K562 (cell line): Measurements from ENCODE around the gene SLC22A23. TPM values are rescaled to one million over a fixed set of nuclear protein-coding genes. Genes with fewer than 3 reads are reported as not detected.

ENCODE experiments used
- ATAC-seq: fragments of 200-7000 bp; cut with Tn5 transposase; 3 replicates; pipeline ENCODE4 v1.9.1; 2020; ENCODE audit warnings: moderate library complexity
- BruUV-seq: library from RNA; stranded (reverse); fragments of 400-500 nt; replicated peaks from 2 replicates; lab custom pipeline; 2021; lab: Mats Ljungman, UMichigan
- CTCF ChIA-PET: fragments of 300-600 bp; formaldehyde crosslinking; extraction: SDS; loops from one replicate; lab custom pipeline; 2021; ENCODE audit warnings: low intra/inter-chr PET ratio; lab: Yijun Ruan, JAX
- POLR2A ChIA-PET: fragments of 300-600, 350-650 bp; sonication (Branson Sonifier 250); formaldehyde crosslinking; extraction: SDS; loops from one replicate; lab custom pipeline; 2021; ENCODE audit warnings: antibody characterized with exemption, inconsistent platforms; lab: Yijun Ruan, JAX
- DNase-seq, 4 experiments: peaks; one replicate each; pipeline versions ENCODE4 v3.0.0 to v3.0.0-alpha.2; 2011 to 2018; ENCODE audit warnings: low spot score in 3 of 4, mixed read lengths in 3 of 4; ENCODE audit errors: extremely low read depth in 1 of 4
- FAIRE-seq: peaks from 2 replicates; lab custom pipeline; 2011; peaks lifted over from hg19 to GRCh38; lab: Jason Lieb, UNC
- H2AFZ ChIP-seq: 2 replicates; pipeline ENCODE4 v1.6.0; 2011; ENCODE audit warnings: low read depth, low read length, control low read depth, inconsistent platforms
- H3K27ac ChIP-seq: fragments of 200-600 bp; 3 replicates; pipeline ENCODE4 v1.8.0; 2011; ENCODE audit warnings: low read depth, mild to moderate bottlenecking, control low read depth, inconsistent platforms, low read length, moderate library complexity, mixed read lengths; ENCODE audit errors: extremely low read depth
- H3K27me3 ChIP-seq, 2 experiments: fragments of 300-600 bp in 1 of 2; 2 replicates in 1 of 2; 3 replicates in 1 of 2; pipeline versions ENCODE4 v1.6.0 to v1.8.0; 2011; ENCODE audit warnings: inconsistent platforms in 2 of 2, low read length in 2 of 2, mild to moderate bottlenecking in 1 of 2, mixed read lengths in 1 of 2, moderate library complexity in 1 of 2; ENCODE audit not compliant: control insufficient read depth in 2 of 2, insufficient read depth in 2 of 2
- H3K36me3 ChIP-seq: fragments of 300-600 bp; 3 replicates; pipeline ENCODE4 v1.8.0; 2011; ENCODE audit warnings: mild to moderate bottlenecking, low read length, inconsistent platforms; ENCODE audit not compliant: control insufficient read depth, insufficient read depth
- H3K4me1 ChIP-seq, 2 experiments: fragments of 200-600 bp in 1 of 2; replicated peaks in 1 of 2; 2 replicates in 1 of 2; 3 replicates in 1 of 2; pipeline versions ENCODE4 v1.5.1 to v1.8.0; 2011; ENCODE audit warnings: inconsistent platforms in 2 of 2, low read length in 2 of 2, mild to moderate bottlenecking in 1 of 2, mixed read lengths in 1 of 2, moderate library complexity in 1 of 2; ENCODE audit not compliant: control insufficient read depth in 2 of 2, insufficient read depth in 2 of 2
- H3K4me2 ChIP-seq: 2 replicates; pipeline ENCODE4 v1.6.1; 2011; ENCODE audit warnings: low read length, control low read depth, inconsistent platforms, mixed read lengths; ENCODE audit not compliant: insufficient read depth
- H3K4me3 ChIP-seq: fragments of 200-600 bp; sonication (generic), shearing (Covaris generic); 2 replicates; pipeline ENCODE4 v1.5.1; 2016; ENCODE audit warnings: control low read depth, inconsistent platforms
- H3K79me2 ChIP-seq: fragments of 200-600 bp; 3 replicates; pipeline ENCODE4 v1.8.0; 2011; ENCODE audit warnings: low read length, inconsistent platforms; ENCODE audit not compliant: control insufficient read depth, insufficient read depth
- H3K9ac ChIP-seq, 2 experiments: 2 replicates each; pipeline versions ENCODE4 v1.6.0 to v1.6.1; 2011; ENCODE audit warnings: low read depth in 2 of 2, low read length in 2 of 2, control low read depth in 1 of 2, inconsistent platforms in 1 of 2, mild to moderate bottlenecking in 1 of 2, mixed read lengths in 1 of 2; ENCODE audit not compliant: insufficient read depth in 1 of 2
- H3K9me1 ChIP-seq: one replicate; pipeline ENCODE4 v1.6.0; 2011; ENCODE audit warnings: inconsistent platforms, mild to moderate bottlenecking, low read length, moderate library complexity; ENCODE audit not compliant: control insufficient read depth, insufficient read depth
- H3K9me3 ChIP-seq: replicated peaks from 2 replicates; pipeline ENCODE4 v1.5.1; 2011; ENCODE audit warnings: low read depth, low read length, inconsistent platforms; ENCODE audit not compliant: control insufficient read depth, insufficient read depth
- H4K20me1 ChIP-seq: replicated peaks from 2 replicates; pipeline ENCODE4 v1.6.1; 2011; ENCODE audit warnings: low read length, inconsistent platforms, mixed read lengths; ENCODE audit not compliant: control insufficient read depth, insufficient read depth
- C11orf30 ChIP-seq: fragments of 450-650 bp; IDR thresholded peaks from 2 replicates; pipeline ENCODE4 v1.6.1; 2016; ENCODE audit warnings: low read depth, mild to moderate bottlenecking
- CAMTA2 ChIP-seq: fragments of 250-450 bp; sonication (Bioruptor Pico); conservative IDR thresholded peaks from 2 replicates; pipeline ENCODE4 v1.5.1; 2022
- CHD2 ChIP-seq: IDR thresholded peaks from 2 replicates; pipeline ENCODE4 v1.6.1; 2011; ENCODE audit warnings: low read depth, low read length
- CREM ChIP-seq: IDR thresholded peaks from 2 replicates; pipeline ENCODE4 v1.6.1; 2014; ENCODE audit warnings: antibody characterized with exemption, low read depth
- ETV6 ChIP-seq, 3 experiments: fragments of 150-350 bp in 1 of 3; sonication (generic) in 1 of 3; formaldehyde crosslinking in 1 of 3; IDR thresholded peaks; 2 replicates each; pipeline versions ENCODE4 v1.6.1 to v1.8.0; 2014 to 2022; ENCODE audit warnings: borderline replicate concordance in 2 of 3, low read depth in 2 of 3, antibody characterized with exemption in 1 of 3, low read length in 1 of 3, mild to moderate bottlenecking in 1 of 3, missing genetic modification reagents in 1 of 3
- IRF9 ChIP-seq: fragments of 450-650 bp; IDR thresholded peaks from 2 replicates; pipeline ENCODE4 v1.6.1; 2016; ENCODE audit warnings: missing biosample characterization, missing genetic modification characterization
- NRF1 ChIP-seq, 2 experiments: fragments of 450-650 bp; IDR thresholded peaks in 1 of 2; conservative IDR thresholded peaks in 1 of 2; 2 replicates each; pipeline ENCODE4 v1.6.1; 2014; ENCODE audit warnings: mild to moderate bottlenecking in 2 of 2
- OTX1 ChIP-seq: fragments of 450-650 bp; formaldehyde crosslinking; IDR thresholded peaks from 2 replicates; pipeline ENCODE4 v1.4.0; 2022; ENCODE audit warnings: mild to moderate bottlenecking
- TAF9B ChIP-seq: fragments of 450-650 bp; IDR thresholded peaks from 2 replicates; pipeline ENCODE4 v1.6.1; 2018; ENCODE audit warnings: mild to moderate bottlenecking; ENCODE audit not compliant: partially characterized antibody
- TCF3 ChIP-seq: sonication (generic); formaldehyde crosslinking; IDR thresholded peaks from 2 replicates; pipeline ENCODE4 v1.4.0; 2020; ENCODE audit warnings: mild to moderate bottlenecking, missing genetic modification reagents
- ZNF316 ChIP-seq: fragments of 450-650 bp; IDR thresholded peaks from 2 replicates; pipeline ENCODE4 v1.6.1; 2016
- ZNF778 ChIP-seq: fragments of 450-650 bp; formaldehyde crosslinking; IDR thresholded peaks from 2 replicates; pipeline ENCODE4 v1.4.0; 2020; ENCODE audit warnings: mild to moderate bottlenecking, moderate library complexity
- whole genome bisulfite sequencing: fragments of 100-300 bp; shearing (Covaris generic); methylation state at CpG from one replicate; pipeline ENCODE4 v1.1.6; 2016; ENCODE audit warnings: low coverage, mixed read lengths; ENCODE audit not compliant: insufficient coverage; ENCODE audit errors: missing lambda C conversion rate; 5-methylcytosine and 5-hydroxymethylcytosine counted together
- in situ Hi-C: fragments of 300-500 bp; cut with MboI; formaldehyde crosslinking; loops from 4 replicates; pipeline ENCODE4 v1.15.0; 2018; ENCODE audit warnings: inconsistent platforms, mixed read lengths
- intact Hi-C: fragments of 100-400 bp; cut with micrococcal nuclease; formaldehyde crosslinking; loops from 2 replicates; pipeline ENCODE4 v1.14.2; 2022
- polyA plus RNA-seq, 8 experiments: library from polyadenylated mRNA; depleted of rRNA in 4 of 8; stranded (reverse) in 5 of 8; unstranded in 3 of 8; fragments of >200 nt; fragmentation: Nextera tagmentation in 2 of 8; fragmentation: Illumina TruSeq in 1 of 8; extraction: Ambion mirVana in 2 of 8; extraction: Trizol in 1 of 8; gene quantifications; 2 replicates each; pipeline versions ENCODE4 v1.2.1 to v1.2.3, GENCODE V29; 2011 to 2014; ENCODE audit warnings: inconsistent platforms in 1 of 8, missing spikeins in 1 of 8
- total RNA-seq, 7 experiments: library from RNA; depleted of rRNA in 6 of 7; stranded (reverse); fragments of >200 nt in 6 of 7; fragmentation: Illumina TruSeq in 2 of 7; extraction: Trizol in 2 of 7; gene quantifications; 2 replicates each; pipeline versions ENCODE4 v1.2.1 to v1.2.3, GENCODE V29; 2011 to 2021; ENCODE audit warnings: low replicate concordance in 1 of 7

SLC22A23 gene
- total and polyA plus RNA-seq, 9 of the 15 experiments (the other 6 are each of a cell fraction or from before 2014, with no cell fraction given) = 0.30 to 8.7 (median 2.5) TPM

- Histone ChIP-seq H3K79me2 (no peaks in the 10 kb centered on the region), H3K27ac (no peak overlapping the region), H3K9ac (no peak overlapping the region), H3K4me3 (no peak overlapping the region), H3K4me2 (no peak overlapping the region), H3K9me3 (no peaks in the 10 kb centered on the region), H3K4me1 (no peaks in the 10 kb centered on the region), H3K9me1 (no peaks in the 10 kb centered on the region), H3K27me3 (peaks cover 62 to 91% of the 10 kb centered on the region in 2 experiments), H4K20me1 (no peaks in the 10 kb centered on the region), H2AFZ (no peak overlapping the region), H3K36me3 (no peaks in the 10 kb centered on the region)
- DNase-seq (no peak), FAIRE-seq (no peak), ATAC-seq (no peak)
- 2% methylated on average over 7 of the region's 7 CpGs for WGBS
- BruUV-seq = no TSS peak
- in situ Hi-C loops = no loop called here
- ChIA-PET POLR2A (interaction anchor here (0.6 kb wide), 1 partner anchor 9 kb away, joined by 3 read pairs; no protein-coding TSS in a partner anchor), CTCF (no interaction called here)
- TF ChIP-seq C11orf30 = peak; percentile 12; the same call in 1 of the 2 replicates
- no peak for TF ChIP-seq CHD2
- TF ChIP-seq ZNF778 (CRISPR knock-in tag) = no peak
- 0 out of 2 replicates have a peak, but pooled peaks have one; percentile 39 for TF ChIP-seq ZNF316
- intact Hi-C loops = no loop called here
Observed at GRCh38 chr6:3489027-3489757, 32.3 kb upstream of the SLC22A23 start.

DNA sequence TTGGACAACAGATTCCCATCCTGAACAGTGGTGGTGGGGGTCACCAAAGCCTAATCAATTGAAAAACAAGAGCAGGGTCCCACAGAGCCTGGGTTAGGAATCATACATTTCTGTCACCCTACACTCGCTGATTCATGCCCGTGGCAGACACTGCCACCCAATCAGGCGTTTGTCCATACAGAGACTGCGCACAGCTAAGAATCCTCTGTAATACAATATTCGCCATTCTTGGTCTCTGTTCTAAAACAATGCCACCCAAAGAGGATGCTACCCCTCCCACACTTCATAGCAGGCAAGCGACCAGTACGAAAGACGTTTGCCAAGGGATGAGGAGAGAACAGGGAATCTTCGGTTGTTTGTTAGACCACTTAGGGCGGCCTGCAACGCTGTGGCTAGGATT lies 28.1 kb upstream of the SLC22A23 start:
- Histone ChIP-seq H3K4me2 (no peak overlapping the region), H3K9me3 (peaks cover 3% of the 10 kb centered on the region; the same call in 1 of the 2 replicates), H3K4me3 (no peak overlapping the region)
- CTCF ChIA-PET = interaction anchor here (0.6 kb wide), 1 partner anchor 761 kb away, joined by 7 read pairs; no protein-coding TSS in a partner anchor
- no peak for ATAC-seq
- 3% methylated on average over 11 of the region's 11 CpGs for WGBS
- TF ChIP-seq TCF3 (CRISPR knock-in tag) (no peak), CAMTA2 (CRISPR knock-in tag) (no peak), NRF1 (conservative IDR thresholded peaks at IDR 0.05 in 1 of 2, IDR thresholded peaks at IDR 0.05 in 1 of 2) (0 out of 4 replicates have a peak, but pooled peaks of 1 of the 2 experiments have one; percentile 11), IRF9 (tag) (no peak), CREM (no peak), ETV6 (IDR thresholded peaks at IDR 0.05; ENCODE audit: borderline replicate concordance in 1 of 2, low read depth in 2 of 2, low read length in 1 of 2) (no peak), ETV6 (CRISPR knock-in tag; IDR thresholded peaks at IDR 0.05; ENCODE audit: borderline replicate concordance) (no peak), OTX1 (CRISPR knock-in tag) (no peak), TAF9B (no peak)
- TF ChIP-seq, all 486 proteins: peak for 1
- POLR2A ChIA-PET = interaction anchor here (1.1 kb wide), 1 partner anchor 18 kb away, joined by 3 read pairs; no protein-coding TSS in a partner anchor
- no peaks in the 10 kb centered on the region for H4K20me1 ChIP-seq
- no peaks in the 10 kb centered on the region for H3K9me1 ChIP-seq
- DNase-seq (no peak), FAIRE-seq (no peak)
- intact Hi-C loops (no loop called here), in situ Hi-C loops (no loop called here)
- H2AFZ ChIP-seq = no peak overlapping the region
- no peaks in the 10 kb centered on the region for H3K36me3 ChIP-seq
- no TSS peak for BruUV-seq
- H3K9ac ChIP-seq = no peak overlapping the region
- H3K27me3 ChIP-seq = peaks cover 71 to 80% of the 10 kb centered on the region in 2 experiments
- H3K79me2 ChIP-seq = no peaks in the 10 kb centered on the region
- H3K27ac ChIP-seq = no peak overlapping the region
- H3K4me1 ChIP-seq = no peaks in the 10 kb centered on the region
